K562 (cell line): ENCODE measurements around the gene GAD1. TPM values are rescaled to one million over a fixed set of nuclear protein-coding genes. Genes with fewer than 3 reads are reported as not detected.

Experiments used
- ATAC-seq: fragments of 200-7000 bp; cut with Tn5 transposase; 3 replicates; pipeline ENCODE4 v1.9.1; 2020; ENCODE audit warnings: moderate library complexity
- BruUV-seq: library from RNA; stranded (reverse); fragments of 400-500 nt; replicated peaks from 2 replicates; lab custom pipeline; 2021; lab: Mats Ljungman, UMichigan
- CTCF ChIA-PET: fragments of 300-600 bp; formaldehyde crosslinking; extraction: SDS; loops from one replicate; lab custom pipeline; 2021; ENCODE audit warnings: low intra/inter-chr PET ratio; lab: Yijun Ruan, JAX
- POLR2A ChIA-PET: fragments of 300-600, 350-650 bp; sonication (Branson Sonifier 250); formaldehyde crosslinking; extraction: SDS; loops from one replicate; lab custom pipeline; 2021; ENCODE audit warnings: antibody characterized with exemption, inconsistent platforms; lab: Yijun Ruan, JAX
- DNase-seq, 4 experiments: peaks; one replicate each; pipeline versions ENCODE4 v3.0.0 to v3.0.0-alpha.2; 2011 to 2018; ENCODE audit warnings: low spot score in 3 of 4, mixed read lengths in 3 of 4; ENCODE audit errors: extremely low read depth in 1 of 4
- FAIRE-seq: peaks from 2 replicates; lab custom pipeline; 2011; peaks lifted over from hg19 to GRCh38; lab: Jason Lieb, UNC
- H2AFZ ChIP-seq: 2 replicates; pipeline ENCODE4 v1.6.0; 2011; ENCODE audit warnings: low read depth, low read length, control low read depth, inconsistent platforms
- H3K27ac ChIP-seq: fragments of 200-600 bp; 3 replicates; pipeline ENCODE4 v1.8.0; 2011; ENCODE audit warnings: low read depth, mild to moderate bottlenecking, control low read depth, inconsistent platforms, low read length, moderate library complexity, mixed read lengths; ENCODE audit errors: extremely low read depth
- H3K27me3 ChIP-seq, 2 experiments: fragments of 300-600 bp in 1 of 2; 2 replicates in 1 of 2; 3 replicates in 1 of 2; pipeline versions ENCODE4 v1.6.0 to v1.8.0; 2011; ENCODE audit warnings: inconsistent platforms in 2 of 2, low read length in 2 of 2, mild to moderate bottlenecking in 1 of 2, mixed read lengths in 1 of 2, moderate library complexity in 1 of 2; ENCODE audit not compliant: control insufficient read depth in 2 of 2, insufficient read depth in 2 of 2
- H3K36me3 ChIP-seq: fragments of 300-600 bp; 3 replicates; pipeline ENCODE4 v1.8.0; 2011; ENCODE audit warnings: mild to moderate bottlenecking, low read length, inconsistent platforms; ENCODE audit not compliant: control insufficient read depth, insufficient read depth
- H3K4me1 ChIP-seq, 2 experiments: fragments of 200-600 bp in 1 of 2; replicated peaks in 1 of 2; 2 replicates in 1 of 2; 3 replicates in 1 of 2; pipeline versions ENCODE4 v1.5.1 to v1.8.0; 2011; ENCODE audit warnings: inconsistent platforms in 2 of 2, low read length in 2 of 2, mild to moderate bottlenecking in 1 of 2, mixed read lengths in 1 of 2, moderate library complexity in 1 of 2; ENCODE audit not compliant: control insufficient read depth in 2 of 2, insufficient read depth in 2 of 2
- H3K4me2 ChIP-seq: 2 replicates; pipeline ENCODE4 v1.6.1; 2011; ENCODE audit warnings: low read length, control low read depth, inconsistent platforms, mixed read lengths; ENCODE audit not compliant: insufficient read depth
- H3K4me3 ChIP-seq: fragments of 200-600 bp; sonication (generic), shearing (Covaris generic); 2 replicates; pipeline ENCODE4 v1.5.1; 2016; ENCODE audit warnings: control low read depth, inconsistent platforms
- H3K79me2 ChIP-seq: fragments of 200-600 bp; 3 replicates; pipeline ENCODE4 v1.8.0; 2011; ENCODE audit warnings: low read length, inconsistent platforms; ENCODE audit not compliant: control insufficient read depth, insufficient read depth
- H3K9ac ChIP-seq, 2 experiments: 2 replicates each; pipeline versions ENCODE4 v1.6.0 to v1.6.1; 2011; ENCODE audit warnings: low read depth in 2 of 2, low read length in 2 of 2, control low read depth in 1 of 2, inconsistent platforms in 1 of 2, mild to moderate bottlenecking in 1 of 2, mixed read lengths in 1 of 2; ENCODE audit not compliant: insufficient read depth in 1 of 2
- H3K9me1 ChIP-seq: one replicate; pipeline ENCODE4 v1.6.0; 2011; ENCODE audit warnings: inconsistent platforms, mild to moderate bottlenecking, low read length, moderate library complexity; ENCODE audit not compliant: control insufficient read depth, insufficient read depth
- H3K9me3 ChIP-seq: replicated peaks from 2 replicates; pipeline ENCODE4 v1.5.1; 2011; ENCODE audit warnings: low read depth, low read length, inconsistent platforms; ENCODE audit not compliant: control insufficient read depth, insufficient read depth
- H4K20me1 ChIP-seq: replicated peaks from 2 replicates; pipeline ENCODE4 v1.6.1; 2011; ENCODE audit warnings: low read length, inconsistent platforms, mixed read lengths; ENCODE audit not compliant: control insufficient read depth, insufficient read depth
- KAT7 ChIP-seq: sonication (generic); formaldehyde crosslinking; IDR thresholded peaks from 2 replicates; pipeline ENCODE4 v1.8.0; 2022; ENCODE audit warnings: missing genetic modification reagents, mild to moderate bottlenecking, borderline replicate concordance
- TOE1 ChIP-seq, 2 experiments: fragments of 450-650 bp in 1 of 2; sonication (generic) in 1 of 2; formaldehyde crosslinking in 1 of 2; IDR thresholded peaks; 2 replicates each; pipeline versions ENCODE4 v1.7.1 to v1.8.0; 2016 to 2022; ENCODE audit warnings: borderline replicate concordance in 2 of 2, mild to moderate bottlenecking in 2 of 2, antibody characterized with exemption in 1 of 2, inconsistent platforms in 1 of 2, low read depth in 1 of 2, missing genetic modification reagents in 1 of 2, moderate library complexity in 1 of 2
- WGBS: fragments of 100-300 bp; shearing (Covaris generic); methylation state at CpG from one replicate; pipeline ENCODE4 v1.1.6; 2016; ENCODE audit warnings: low coverage, mixed read lengths; ENCODE audit not compliant: insufficient coverage; ENCODE audit errors: missing lambda C conversion rate; 5-methylcytosine and 5-hydroxymethylcytosine counted together
- in situ Hi-C: fragments of 300-500 bp; cut with MboI; formaldehyde crosslinking; loops from 4 replicates; pipeline ENCODE4 v1.15.0; 2018; ENCODE audit warnings: inconsistent platforms, mixed read lengths
- intact Hi-C: fragments of 100-400 bp; cut with micrococcal nuclease; formaldehyde crosslinking; loops from 2 replicates; pipeline ENCODE4 v1.14.2; 2022
- polyA plus RNA-seq, 8 experiments: library from polyadenylated mRNA; depleted of rRNA in 4 of 8; stranded (reverse) in 5 of 8; unstranded in 3 of 8; fragments of >200 nt; fragmentation: Nextera tagmentation in 2 of 8; fragmentation: Illumina TruSeq in 1 of 8; extraction: Ambion mirVana in 2 of 8; extraction: Trizol in 1 of 8; gene quantifications; 2 replicates each; pipeline versions ENCODE4 v1.2.1 to v1.2.3, GENCODE V29; 2011 to 2014; ENCODE audit warnings: inconsistent platforms in 1 of 8, missing spikeins in 1 of 8
- total RNA-seq, 7 experiments: library from RNA; depleted of rRNA in 6 of 7; stranded (reverse); fragments of >200 nt in 6 of 7; fragmentation: Illumina TruSeq in 2 of 7; extraction: Trizol in 2 of 7; gene quantifications; 2 replicates each; pipeline versions ENCODE4 v1.2.1 to v1.2.3, GENCODE V29; 2011 to 2021; ENCODE audit warnings: low replicate concordance in 1 of 7
- TF ChIP-seq, protein P1 (sequence below), 2 experiments: IDR thresholded peaks; 2 replicates each; pipeline ENCODE4 v1.6.1; 2012; ENCODE audit warnings: improper control_type of control experiment in 2 of 2, low read depth in 2 of 2, low read length in 2 of 2, borderline replicate concordance in 1 of 2

GAD1 gene
- total and polyA plus RNA-seq, 9 of the 15 experiments (the other 6 are each of a cell fraction or from before 2014, with no cell fraction given), result 2.7 to 29.1 (median 15.7) TPM

- H3K9me1 ChIP-seq, result no peaks in the 10 kb centered on the region
- intact Hi-C loops, result loop anchor here (2.0 to 10.0 kb wide), 2 partner anchors 291 to 883 kb away; no protein-coding TSS in a partner anchor
- no peak for FAIRE-seq
- BruUV-seq, result no TSS peak
- DNase-seq, result no peak
- TF ChIP-seq KAT7 (CRISPR knock-in tag) (0 out of 2 replicates have a peak, but pooled peaks have one; percentile 23), TOE1 (IDR thresholded peaks at IDR 0.05; ENCODE audit: borderline replicate concordance) (no peak), TOE1 (CRISPR knock-in tag; IDR thresholded peaks at IDR 0.05; ENCODE audit: borderline replicate concordance, low read depth) (0 out of 2 replicates have a peak, but pooled peaks have one; percentile 10)
- TF ChIP-seq, protein P1, sequence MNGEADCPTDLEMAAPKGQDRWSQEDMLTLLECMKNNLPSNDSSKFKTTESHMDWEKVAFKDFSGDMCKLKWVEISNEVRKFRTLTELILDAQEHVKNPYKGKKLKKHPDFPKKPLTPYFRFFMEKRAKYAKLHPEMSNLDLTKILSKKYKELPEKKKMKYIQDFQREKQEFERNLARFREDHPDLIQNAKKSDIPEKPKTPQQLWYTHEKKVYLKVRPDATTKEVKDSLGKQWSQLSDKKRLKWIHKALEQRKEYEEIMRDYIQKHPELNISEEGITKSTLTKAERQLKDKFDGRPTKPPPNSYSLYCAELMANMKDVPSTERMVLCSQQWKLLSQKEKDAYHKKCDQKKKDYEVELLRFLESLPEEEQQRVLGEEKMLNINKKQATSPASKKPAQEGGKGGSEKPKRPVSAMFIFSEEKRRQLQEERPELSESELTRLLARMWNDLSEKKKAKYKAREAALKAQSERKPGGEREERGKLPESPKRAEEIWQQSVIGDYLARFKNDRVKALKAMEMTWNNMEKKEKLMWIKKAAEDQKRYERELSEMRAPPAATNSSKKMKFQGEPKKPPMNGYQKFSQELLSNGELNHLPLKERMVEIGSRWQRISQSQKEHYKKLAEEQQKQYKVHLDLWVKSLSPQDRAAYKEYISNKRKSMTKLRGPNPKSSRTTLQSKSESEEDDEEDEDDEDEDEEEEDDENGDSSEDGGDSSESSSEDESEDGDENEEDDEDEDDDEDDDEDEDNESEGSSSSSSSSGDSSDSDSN (IDR thresholded peaks at IDR 0.05; ENCODE audit: borderline replicate concordance in 1 of 2, low read depth in 2 of 2, low read length in 2 of 2), result no peak
- POLR2A ChIA-PET, result interaction anchor here (0.9 to 2.2 kb wide), 2 partner anchors 445 to 448 kb away, joined by 3 to 5 read pairs; no protein-coding TSS in a partner anchor
- peaks cover 6 to 44% of the 10 kb centered on the region in 2 experiments for H3K4me1 ChIP-seq
- ATAC-seq, result no peak; the same call in 2 of the 3 replicates
- H2AFZ ChIP-seq, result peak overlapping the region; percentile 91
- in situ Hi-C loops, result loop anchor here (10.0 to 25.0 kb wide), 2 partner anchors 451 to 878 kb away; no protein-coding TSS in a partner anchor
- H3K27me3 ChIP-seq, result peaks cover 0 to 7% of the 10 kb centered on the region in 2 experiments; a peak in 1 of 5 replicates
- peak overlapping the region; percentile 83 for H3K4me2 ChIP-seq
- no peak overlapping the region for H3K27ac ChIP-seq
- no peaks in the 10 kb centered on the region for H3K9me3 ChIP-seq
- H3K79me2 ChIP-seq, result no peaks in the 10 kb centered on the region; the same call in 2 of the 3 replicates
- H3K9ac ChIP-seq, result no peak overlapping the region; a peak in 1 of 4 replicates
- no peaks in the 10 kb centered on the region for H4K20me1 ChIP-seq
- CTCF ChIA-PET, result interaction anchor here (0.5 to 4.2 kb wide), 15 partner anchors 79 to 991 kb away, joined by 3 to 28 read pairs (median 4); no protein-coding TSS in a partner anchor
- no peak overlapping the region for H3K4me3 ChIP-seq
- no peaks in the 10 kb centered on the region for H3K36me3 ChIP-seq
- WGBS, result 31% methylated on average over 19 of the region's 19 CpGs
Observed at GRCh38 chr2:170815311-170815710, 1.4 kb upstream of the GAD1 start.
